Stimulated activated CD4-positive, alpha-beta T cell treated with anti-CD3 and anti-CD28 coated beads, Interleukin-15, amount 100 ng/mL, for 48 hours (primary cell): ENCODE measurements around the gene ST7L.
"Not testable (repeated sequence)": the region's sequence is repeated elsewhere in the genome, so short reads cannot be mapped to it uniquely, and the experiment has no call there.

ENCODE experiments used
- DNase-seq, 2 donors: peaks; one replicate each; pipeline ENCODE4 v3.0.0-alpha.2; 2020; ENCODE audit warnings: low read depth in 2 of 2

The ST7L gene

DNA sequence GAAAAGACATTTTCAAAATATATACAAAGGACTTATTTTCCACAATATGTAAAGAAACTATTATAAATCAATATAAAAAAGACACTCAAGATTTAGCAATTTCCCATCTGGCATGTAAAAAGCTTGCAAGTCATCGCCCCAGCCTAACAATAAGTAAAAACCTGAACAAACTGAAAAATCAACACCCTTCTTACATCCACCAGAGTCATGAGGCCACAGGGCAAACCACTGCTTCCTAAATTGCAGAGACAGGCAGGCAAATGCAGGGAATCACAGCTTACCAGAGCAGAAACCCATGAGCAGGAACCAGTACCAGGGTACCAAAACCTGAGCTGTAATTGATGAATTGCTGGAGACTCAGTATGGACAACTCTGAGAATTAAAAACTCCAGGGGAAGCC, 126.9 kb downstream of the ST7L start:
- no peak for DNase-seq

DNA sequence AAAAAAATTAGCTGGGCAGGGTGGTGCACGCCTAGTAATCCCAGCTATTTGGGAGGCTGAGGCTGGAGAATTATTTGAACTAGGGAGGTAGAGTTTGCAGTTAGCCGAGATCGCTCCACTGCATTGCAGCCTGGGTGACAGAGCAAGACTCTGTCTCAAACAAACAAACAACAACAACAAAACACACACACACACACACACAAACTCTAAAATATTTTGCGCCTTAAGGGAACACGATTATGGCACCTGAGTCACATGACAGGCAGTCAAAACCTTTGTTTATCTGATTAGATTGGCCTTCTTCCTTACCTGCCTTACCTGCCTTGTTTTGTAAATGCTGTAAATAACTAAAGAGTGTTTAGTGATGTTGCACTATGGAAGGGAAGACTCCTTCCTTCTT, 130.8 kb downstream of the ST7L start:
- no peak for DNase-seq

GRCh38 chr1:112487686-112488085, 131.3 kb downstream of the ST7L start:
- not testable (repeated sequence) for DNase-seq

DNA sequence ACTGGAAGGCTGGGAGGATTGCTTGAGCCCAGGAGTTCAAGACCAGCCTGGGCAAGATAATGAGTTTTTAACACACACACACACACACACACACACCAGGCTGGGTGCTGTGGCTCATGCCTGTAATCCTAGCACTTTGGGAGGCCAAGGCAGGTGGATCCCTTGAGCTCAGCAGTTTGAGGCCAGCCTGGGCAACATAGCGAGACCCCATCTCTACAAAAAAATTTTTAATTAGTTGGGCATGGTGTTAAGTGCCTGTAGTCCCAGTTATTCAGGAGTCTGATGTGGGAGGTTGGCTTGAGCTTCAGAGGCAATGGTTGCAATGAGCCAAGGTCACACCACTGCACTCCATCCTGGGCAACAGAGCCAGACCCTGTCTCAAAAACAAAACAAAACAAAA, 132.9 kb downstream of the ST7L start:
- not testable (repeated sequence) for DNase-seq

DNA sequence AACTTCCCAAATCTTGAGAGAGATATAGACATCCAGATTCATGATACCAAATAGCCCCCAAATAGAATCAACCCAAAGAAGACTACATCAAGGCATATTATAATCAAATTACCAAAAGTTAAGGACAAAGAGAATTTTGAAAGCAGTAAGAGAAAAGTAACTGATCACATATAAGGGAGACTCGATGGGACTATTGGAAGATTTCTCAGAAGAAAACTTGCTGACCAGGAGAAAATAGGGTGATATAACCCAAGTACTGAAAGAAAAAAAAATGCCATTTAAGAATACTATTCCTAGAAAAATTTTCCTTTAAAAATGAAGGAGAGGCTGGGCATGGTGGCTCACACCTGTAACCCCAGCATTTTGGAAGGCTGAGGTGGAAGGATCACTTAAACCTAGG, 140.6 kb downstream of the ST7L start:
- DNase-seq, result no peak

GRCh38 chr1:112477550-112477949, 141.4 kb downstream of the ST7L start:
- no peak for DNase-seq
